HG02943 (cell line): ENCODE results near the gene PCDH15.
"Not testable (repeated sequence)": the region's sequence is repeated elsewhere in the genome, so short reads cannot be mapped to it uniquely, and the experiment has no call there.

ENCODE experiments used
- ATAC-seq: cut with Tn5 transposase; IDR thresholded peaks from one replicate; pipeline ENCODE4 v1.9.1; 2021; ENCODE audit warnings: mild to moderate bottlenecking, low read depth, moderate library complexity; ENCODE audit not compliant: unreplicated experiment

PCDH15 gene

DNA sequence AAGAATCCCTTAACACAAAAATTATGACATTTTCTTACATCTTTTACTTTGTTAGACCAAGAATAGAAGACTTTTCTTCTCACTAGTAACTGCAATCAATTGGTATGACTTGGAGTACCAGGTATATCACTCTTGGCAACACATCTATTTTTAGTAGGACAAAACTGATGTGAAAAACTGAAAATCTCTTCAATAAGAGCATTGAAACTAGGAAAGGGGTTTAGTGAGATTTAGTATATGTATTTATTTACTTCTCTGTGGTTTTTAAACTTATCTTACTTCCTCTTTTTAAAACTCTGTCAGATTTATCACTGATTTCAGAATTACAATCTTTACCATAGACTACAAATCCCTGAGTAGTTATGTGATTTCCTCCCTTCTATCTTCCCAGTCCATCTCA lies 366.2 kb downstream of the PCDH15 start:
- ATAC-seq = no peak

DNA sequence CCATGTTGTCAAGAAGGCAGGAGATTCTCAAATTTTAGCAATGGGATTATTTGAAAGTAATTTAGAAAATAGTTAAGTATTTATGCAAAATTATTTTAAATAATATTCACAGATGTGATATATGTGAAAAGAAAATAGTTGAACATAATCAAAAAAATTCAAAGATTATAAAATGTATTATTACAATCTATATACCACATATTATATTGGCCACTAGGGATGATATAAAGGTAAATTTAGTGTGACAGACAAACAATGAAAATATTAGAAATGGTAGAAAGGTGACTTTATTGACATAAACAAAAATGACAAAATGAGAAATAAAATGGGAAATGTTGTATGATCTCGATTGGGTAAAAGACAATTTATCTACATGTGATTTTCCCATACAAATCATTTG lies 385.5 kb downstream of the PCDH15 start:
- ATAC-seq = no peak

DNA sequence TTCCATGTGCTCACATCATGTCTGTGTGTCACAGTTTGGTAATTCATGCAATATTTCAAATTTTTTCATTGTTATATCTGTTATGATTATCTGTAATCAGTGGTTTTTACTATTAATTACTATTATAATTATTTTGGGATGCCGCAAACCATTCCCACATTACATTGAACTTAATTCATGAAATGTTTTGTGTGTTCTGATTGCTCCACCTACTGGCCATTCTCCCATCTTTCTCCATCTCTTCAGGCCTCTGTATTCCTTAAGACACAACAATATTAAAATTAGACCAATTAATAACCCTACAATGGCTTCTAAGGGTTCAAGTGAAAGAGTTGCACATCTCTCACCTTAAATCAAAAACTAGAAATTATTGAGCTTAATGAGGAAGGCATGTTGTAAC lies 398.5 kb downstream of the PCDH15 start:
- no peak for ATAC-seq

DNA sequence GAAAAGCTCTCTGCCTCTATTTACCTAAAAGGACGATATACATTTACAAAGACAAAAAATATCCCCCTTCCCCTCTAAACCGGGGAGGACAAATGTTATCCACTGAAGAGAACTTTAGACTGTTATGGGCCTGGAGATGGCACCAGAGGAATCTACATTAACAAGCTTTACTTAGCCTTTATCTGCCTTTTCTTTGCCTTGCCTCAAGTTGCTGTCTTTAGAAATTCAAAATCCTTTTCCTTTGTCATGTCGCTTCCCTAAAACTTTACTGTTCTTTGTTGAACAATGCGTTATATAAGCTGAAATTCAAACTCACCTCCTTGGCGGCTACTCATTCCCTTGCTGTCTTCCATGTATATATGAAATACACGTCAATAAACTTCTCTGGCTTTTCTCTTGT lies 405.0 kb downstream of the PCDH15 start:
- ATAC-seq = no peak

DNA sequence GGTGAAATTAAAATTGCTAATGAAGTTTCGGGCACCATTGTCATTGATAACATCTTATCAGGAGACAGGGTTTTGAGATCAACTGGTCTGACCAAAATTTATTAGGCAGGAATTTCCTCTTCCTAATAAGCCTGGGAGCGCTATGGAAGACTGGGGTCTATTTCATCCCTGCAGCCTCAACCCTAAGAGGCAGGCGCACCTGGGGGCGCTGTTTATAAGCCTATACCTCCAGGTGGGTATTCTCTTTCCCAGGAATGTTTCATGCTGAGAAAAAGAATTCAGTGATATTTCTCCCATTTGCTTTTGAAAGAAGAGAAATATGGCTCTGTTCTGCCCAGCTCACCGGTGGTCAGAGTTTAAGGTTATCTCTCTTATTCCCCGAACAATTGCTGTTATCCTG lies 406.4 kb downstream of the PCDH15 start:
- not testable (repeated sequence) for ATAC-seq

DNA sequence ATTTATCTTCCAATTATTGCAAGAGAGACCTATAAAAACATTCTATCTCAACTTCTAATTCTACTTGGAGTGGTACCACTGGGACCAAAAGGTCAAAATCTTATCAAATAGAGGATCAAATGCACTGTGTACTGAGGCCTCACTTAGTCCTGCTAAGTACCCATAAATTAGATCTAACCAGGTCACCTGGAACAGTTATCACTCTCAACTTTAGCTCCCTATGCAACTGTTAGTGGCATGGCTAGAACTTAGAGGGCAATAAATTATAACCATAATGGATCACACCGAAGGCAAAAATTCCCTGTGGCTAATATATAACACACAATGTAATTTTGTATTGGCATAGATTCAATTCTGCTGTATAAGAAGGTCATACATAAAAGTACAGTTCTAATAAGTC lies 428.9 kb downstream of the PCDH15 start:
- ATAC-seq = no peak

DNA sequence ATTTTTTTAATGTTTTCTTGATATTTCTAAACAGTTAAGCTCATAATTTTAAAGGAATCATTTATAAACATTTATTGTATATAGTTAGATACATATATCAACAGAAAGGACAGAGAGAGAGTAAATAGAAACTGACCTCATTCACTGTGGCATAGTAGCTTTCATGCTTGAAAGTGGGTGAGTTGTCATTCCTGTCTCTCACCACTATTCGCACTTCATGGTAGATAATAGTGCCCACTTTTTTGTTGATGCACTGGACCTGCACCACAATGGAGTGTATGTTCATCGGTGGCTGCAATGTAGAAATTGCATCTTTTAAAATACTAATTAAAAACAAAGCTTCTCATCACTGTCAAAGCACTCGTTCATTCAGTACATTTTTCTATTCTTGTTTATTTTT lies 432.0 kb downstream of the PCDH15 start:
- no peak for ATAC-seq

DNA sequence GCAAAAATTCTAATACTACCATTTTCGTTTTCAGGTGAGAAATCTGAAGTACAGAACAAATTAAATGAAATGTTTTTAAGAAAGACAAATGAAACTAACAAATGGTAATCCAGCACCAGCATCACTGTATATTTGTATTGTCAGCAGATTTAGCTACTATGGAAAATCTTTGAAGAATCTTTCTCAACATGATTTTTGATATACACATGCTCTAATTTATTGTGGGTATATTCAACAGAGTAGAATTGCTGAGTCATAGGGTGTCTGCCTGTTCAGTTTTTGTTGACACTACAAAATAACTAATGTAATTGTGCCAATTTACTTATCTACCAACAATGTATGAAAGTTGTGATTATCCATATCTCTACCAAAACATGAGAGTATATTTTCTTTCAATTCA lies 437.6 kb downstream of the PCDH15 start:
- ATAC-seq = no peak

DNA sequence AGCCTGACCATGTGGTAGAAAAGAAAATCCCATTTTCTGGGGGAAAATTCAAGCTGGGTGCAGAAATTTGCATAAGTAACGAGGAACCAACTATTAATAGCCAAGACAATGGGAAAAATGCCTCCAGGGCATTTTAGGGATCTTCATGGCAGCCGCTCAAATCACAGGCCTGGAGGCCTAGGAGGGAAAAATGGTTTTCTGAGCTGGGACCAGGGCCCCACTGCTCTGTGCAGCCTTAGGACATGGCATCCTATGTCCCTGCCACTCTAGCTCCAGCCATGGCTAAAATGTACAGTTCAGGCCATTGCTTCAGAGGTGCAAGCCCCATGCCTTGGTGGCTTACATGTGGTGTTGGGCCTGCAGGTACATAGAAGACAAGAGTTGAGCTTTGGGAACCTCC lies 459.0 kb downstream of the PCDH15 start:
- no peak for ATAC-seq

DNA sequence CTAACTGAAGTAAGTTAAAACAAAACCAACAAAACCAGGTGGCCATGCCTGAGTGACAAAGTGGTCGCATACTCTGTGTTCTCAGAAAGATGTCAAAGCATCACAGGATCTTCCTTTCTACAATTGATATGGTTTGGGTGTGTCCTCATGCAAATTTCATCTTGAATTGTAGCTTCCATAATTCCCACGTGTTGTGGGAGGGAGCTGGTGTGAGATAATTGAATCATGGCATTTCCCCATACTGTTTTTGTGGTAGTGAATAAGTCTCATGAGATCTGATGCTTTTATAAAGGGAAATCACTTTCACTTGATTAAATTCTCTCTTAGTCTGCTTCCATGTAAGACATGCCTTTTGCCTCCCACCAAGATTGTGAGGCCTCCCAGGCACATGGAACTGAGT lies 465.7 kb downstream of the PCDH15 start:
- no peak for ATAC-seq

DNA sequence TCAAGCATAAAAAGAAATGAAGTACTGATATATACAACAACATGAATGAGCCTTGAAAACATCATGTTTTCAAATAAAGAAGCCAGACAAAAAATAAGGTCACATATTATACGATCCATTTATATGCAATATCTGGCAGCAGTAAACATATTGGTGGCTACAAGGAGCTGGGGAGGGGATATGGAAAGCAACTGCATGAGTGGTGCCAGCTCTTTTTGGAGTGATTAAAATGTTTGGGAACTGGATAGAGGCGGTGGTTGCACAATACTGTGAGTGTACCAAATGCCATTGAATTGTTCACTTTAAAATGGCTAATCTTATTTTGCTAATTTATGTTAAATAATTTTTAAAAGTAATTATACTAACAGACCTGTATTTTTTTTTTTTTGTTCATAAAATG lies 481.7 kb downstream of the PCDH15 start:
- ATAC-seq = no peak

DNA sequence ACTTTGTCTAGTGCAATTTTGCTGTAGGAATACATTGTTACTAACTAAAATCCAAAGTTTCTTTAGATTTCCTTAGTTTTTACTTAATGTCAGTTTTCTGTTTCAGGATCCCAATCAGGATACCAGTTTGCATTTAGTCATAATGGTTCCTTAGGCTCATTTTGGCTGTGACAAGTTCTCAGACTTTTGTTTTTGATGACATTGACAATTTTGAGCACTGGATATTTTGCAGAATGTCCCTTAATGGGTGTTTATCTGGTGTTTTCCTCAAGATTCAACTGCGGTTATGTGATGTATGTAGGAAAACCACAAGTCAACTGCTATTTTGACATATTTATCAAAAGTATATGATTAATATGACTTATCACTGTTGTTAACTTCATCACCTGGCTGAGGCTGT lies 482.6 kb downstream of the PCDH15 start:
- ATAC-seq = no peak

DNA sequence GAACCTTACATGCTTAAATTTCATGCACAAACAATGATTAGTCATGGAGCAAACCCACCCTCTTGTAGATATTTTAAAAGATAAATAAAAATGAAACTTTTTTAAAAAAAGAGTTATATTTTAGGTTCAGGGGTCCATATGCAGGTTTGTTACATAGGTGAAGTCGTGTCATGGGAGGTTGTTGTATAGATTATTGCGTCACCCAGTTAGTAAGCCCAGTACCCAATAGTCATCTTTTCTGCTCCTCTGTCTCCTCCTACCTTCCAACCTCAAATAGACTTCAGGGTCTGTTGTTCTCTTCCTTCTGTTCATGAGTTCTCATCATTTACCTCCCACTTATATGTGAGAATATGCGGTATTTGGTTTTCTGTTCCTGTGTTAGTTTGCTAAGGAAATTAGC lies 486.6 kb downstream of the PCDH15 start:
- no peak for ATAC-seq

DNA sequence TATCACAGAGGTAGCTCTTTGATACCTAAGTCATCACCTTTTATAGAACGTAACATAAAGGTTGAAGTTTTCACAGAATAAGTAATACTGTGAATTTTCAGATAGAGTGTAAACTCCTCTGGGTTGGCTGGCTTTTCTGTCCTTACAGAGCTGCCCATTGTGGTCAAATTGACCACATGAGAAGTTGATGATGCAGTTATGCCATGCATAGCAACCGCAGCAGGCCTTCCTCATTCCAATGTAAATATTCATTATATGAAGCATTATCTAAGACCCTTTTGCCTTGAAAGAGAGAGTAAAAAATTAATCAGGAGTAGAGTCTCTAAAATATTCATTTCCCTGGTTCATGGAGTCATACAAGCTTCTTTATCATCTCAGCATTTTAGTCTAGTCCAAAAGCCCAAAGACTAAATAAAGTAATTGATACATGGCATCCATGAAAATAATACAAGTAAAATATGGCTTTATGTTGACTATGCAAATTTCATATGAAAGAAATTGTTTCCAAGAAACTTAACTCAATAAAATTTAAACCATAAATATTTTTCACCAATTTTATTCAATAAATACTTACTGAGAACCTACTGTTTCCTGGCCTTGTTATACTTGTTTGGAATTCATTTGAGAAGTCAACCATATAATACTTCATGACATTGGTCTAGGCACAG lies 516.4 kb downstream of the PCDH15 start:
- ATAC-seq = no peak

DNA sequence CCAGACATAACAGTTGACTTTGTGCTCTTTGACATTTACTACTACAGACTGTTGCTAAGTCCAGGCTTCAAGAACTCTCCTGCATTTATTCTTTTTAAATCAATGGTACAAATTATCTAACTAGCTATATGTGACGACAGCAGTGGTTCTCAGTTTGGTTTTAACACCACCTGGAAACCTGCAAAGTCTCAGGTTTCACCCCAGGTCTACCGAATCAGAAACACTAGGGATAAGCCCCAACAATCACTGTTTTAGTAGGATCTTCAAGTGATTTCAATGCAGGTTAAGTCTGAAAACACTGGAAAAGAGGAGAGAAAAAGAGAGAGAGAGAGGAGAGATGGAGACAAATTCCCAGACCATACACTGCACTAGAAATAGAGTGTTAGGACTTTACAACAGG lies 519.0 kb downstream of the PCDH15 start:
- ATAC-seq = no peak

DNA sequence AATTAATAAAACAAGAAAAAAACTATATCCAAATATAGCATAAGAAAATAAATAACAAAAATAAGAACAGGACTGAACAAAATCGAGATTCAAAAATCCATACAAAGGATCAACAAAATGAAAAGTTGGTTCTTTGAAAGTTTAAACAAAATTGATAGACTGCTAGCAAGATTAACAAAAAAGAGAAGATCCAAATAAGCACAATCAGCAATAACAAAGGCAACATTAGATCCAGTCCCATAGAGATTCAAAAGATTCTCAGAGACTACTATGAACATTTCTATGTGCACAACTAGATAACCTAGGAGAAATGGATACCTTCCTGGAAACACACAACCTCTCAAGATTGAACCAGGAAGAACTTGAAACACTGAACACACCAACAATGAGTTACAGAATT lies 534.6 kb downstream of the PCDH15 start:
- ATAC-seq = no peak

DNA sequence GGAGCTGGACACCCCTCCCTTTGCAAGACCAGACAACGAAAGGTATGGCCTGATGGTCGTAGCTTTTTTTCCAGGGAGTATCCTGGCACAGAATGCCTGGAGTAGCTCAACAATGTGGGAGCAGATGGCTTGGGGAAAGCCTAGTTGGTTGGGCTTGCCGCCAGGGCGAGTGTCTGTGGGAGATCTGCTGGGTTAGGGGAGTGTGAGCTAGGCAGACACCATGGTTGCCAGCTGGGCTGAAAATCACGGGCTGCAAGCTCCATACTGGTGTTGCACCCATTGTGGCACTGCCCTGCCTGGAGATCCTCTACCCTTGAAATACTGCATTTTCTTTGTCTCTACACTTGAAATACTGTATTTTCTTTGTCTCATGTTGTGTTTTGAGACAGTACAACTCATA lies 538.3 kb downstream of the PCDH15 start:
- ATAC-seq = no peak

DNA sequence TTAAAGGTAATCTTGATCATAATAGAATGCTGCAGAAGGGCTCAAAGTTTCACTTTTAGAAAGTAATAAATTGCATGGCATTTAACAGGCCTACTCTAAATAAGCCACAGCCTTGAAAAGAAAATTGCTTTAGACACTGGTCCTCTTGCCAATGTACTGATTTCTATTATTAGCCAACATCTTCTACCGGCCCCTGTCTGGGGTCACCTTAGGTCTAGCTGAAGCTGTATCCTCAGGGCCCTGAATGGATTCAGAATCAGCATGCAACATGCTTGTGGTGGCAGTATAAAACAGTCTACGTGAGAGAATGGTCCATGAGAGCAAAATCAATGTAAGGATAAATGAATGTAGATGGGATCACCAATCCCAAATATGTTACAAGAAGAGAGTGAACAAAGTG lies 541.9 kb downstream of the PCDH15 start:
- no peak for ATAC-seq

DNA sequence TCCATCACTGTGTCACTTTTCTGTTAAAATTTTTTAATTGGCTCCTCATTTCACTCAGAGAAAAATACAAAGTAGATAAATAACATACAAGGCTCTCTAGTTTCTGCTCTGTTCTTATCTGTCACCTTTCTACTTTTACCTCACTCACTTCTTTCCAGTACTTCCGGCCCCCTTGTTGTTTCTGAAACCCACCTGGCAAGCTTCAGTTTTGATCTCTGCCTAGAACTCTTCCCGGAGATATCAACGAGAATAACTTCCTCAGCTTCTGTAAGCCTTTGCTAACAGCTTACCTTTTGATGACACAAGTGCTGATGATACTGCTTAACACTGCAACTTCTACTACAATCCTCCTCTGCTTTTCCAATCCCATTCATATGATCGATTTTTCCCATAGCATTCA lies 566.2 kb downstream of the PCDH15 start:
- ATAC-seq = no peak

DNA sequence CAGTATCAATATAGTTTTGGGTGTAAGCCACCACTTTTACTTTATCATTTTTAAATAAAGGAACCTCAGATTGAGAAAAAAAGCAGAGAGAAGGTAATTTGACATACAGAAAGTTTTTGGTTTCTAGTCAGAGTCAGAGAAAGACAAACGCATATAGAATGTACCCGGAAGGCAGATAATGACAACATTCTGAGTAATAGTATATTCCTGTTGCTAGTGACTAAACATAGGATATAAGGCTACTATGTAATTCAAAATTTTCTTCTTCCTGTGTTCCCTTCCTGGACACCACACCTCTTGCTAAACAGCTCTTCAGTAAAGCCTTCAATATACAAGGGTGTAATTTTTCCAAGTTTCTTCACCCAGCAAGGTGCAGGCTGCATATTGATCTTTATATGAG lies 597.6 kb downstream of the PCDH15 start:
- ATAC-seq = no peak

DNA sequence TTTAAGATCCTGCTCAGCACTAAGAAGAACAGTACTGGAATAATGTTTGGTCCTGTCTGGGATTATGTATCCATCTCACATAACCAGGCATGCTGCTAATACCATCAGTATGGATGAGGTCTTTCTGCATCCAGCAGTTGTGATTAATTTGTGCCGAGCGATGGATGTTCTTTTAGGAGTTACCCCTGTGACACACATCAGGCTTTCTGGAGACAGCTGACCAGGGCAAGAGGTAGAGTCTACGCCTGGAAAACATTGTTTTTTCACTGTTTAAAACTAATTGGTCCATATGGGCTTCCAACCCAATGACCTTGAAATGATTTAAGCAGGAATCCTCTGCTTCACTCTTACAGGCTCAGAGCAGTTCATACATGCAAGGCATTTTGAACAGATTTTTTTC lies 603.0 kb downstream of the PCDH15 start:
- no peak for ATAC-seq

DNA sequence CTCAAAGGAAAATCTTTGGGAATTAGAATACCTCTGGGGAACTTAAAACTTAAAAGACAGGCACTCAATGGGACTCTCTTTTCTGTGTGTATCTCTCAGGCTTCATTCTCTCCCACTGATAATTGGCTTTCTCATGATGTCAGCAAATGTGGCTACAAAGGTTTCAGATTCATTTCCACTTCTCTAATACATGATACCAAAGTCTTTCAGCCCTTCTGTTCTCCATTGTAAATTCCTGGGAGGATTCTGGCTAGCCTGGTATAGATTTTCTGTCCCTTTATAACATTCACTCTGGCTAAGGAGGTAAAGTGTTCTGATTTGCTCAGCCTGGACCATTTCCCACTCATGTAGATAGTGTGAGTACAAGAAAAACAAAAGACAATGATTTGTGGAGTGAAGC lies 606.2 kb downstream of the PCDH15 start:
- ATAC-seq = no peak

DNA sequence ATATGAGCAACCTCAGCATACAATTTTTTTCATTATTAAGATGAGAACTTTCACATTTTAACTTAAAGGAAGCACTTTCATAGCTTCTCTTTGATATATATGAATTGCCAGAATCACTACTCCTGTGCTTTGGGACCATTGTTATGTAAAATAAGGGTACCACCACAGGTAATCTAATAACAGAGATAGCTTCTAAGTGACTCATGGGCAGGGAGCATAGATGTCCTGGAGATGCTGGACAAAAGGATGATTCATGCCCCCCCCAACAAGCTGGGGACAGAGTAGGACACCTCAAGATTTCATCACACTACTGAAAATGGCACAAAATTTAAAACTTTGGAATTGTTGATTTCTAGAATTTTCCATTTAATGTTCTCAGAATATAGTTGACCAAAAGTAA lies 641.1 kb downstream of the PCDH15 start:
- ATAC-seq = no peak
